Peyer's patch (tissue), 4 donors: ENCODE measurements around the gene GRIK4. TPM values are rescaled to one million over a fixed set of nuclear protein-coding genes. Genes with fewer than 3 reads are reported as not detected.

Experiments used
- DNase-seq, 3 donors: peaks; one replicate each; pipeline ENCODE4 v3.0.0-alpha.2; 2017 to 2019
- H3K27ac ChIP-seq, 4 donors: fragments of 200-600 bp; sonication (generic); one replicate each; pipeline ENCODE4 v1.5.1; 2016 to 2019
- H3K27me3 ChIP-seq, 2 donors: fragments of 200-600 bp; sonication (generic); one replicate each; pipeline ENCODE4 v1.5.1; 2019
- H3K36me3 ChIP-seq, 3 donors: fragments of 200-600 bp; sonication (generic); one replicate each; pipeline ENCODE4 v1.5.1; 2016 to 2019
- H3K4me1 ChIP-seq, 4 donors: fragments of 200-600 bp; sonication (generic); one replicate each; pipeline ENCODE4 v1.5.1; 2016 to 2019
- H3K4me3 ChIP-seq, 4 donors: fragments of 200-600 bp; sonication (generic); 1 replicate in 3 of 4; 2 replicates in 1 of 4; pipeline ENCODE4 v1.5.1; 2016 to 2019; ENCODE audit warnings: mild to moderate bottlenecking in 1 of 4
- H3K9me3 ChIP-seq, 4 donors: fragments of 200-600 bp; sonication (generic); one replicate each; pipeline ENCODE4 v1.5.1; 2016 to 2019; ENCODE audit warnings: mild to moderate bottlenecking in 1 of 4
- POLR2A ChIP-seq, 2 donors: fragments of 450-650 bp; IDR thresholded peaks; one replicate each; pipeline ENCODE4 v1.5.1; 2017; ENCODE audit warnings: antibody characterized with exemption in 2 of 2, mild to moderate bottlenecking in 2 of 2, moderate library complexity in 2 of 2
- total RNA-seq, 4 donors: library from RNA; depleted of rRNA; stranded (reverse); fragments of >200 nt; gene quantifications; one replicate each; pipeline ENCODE4 v1.1.0, GENCODE V29; 2016
- TF ChIP-seq, protein P1 (sequence below), 6 experiments: fragments of 450-650 bp in 4 of 6; fragments of 200-600 bp in 2 of 6; sonication (generic) in 1 of 6; IDR thresholded peaks; one replicate each; pipeline ENCODE4 v1.5.1; 2017 to 2019; ENCODE audit warnings: antibody characterized with exemption in 6 of 6, mild to moderate bottlenecking in 3 of 6, moderate library complexity in 1 of 6

GRIK4 gene
- total RNA-seq, 4 donors from 2014 or later, result 0.40 to 2.5 TPM; not detected in 2

- TF ChIP-seq, protein P1, sequence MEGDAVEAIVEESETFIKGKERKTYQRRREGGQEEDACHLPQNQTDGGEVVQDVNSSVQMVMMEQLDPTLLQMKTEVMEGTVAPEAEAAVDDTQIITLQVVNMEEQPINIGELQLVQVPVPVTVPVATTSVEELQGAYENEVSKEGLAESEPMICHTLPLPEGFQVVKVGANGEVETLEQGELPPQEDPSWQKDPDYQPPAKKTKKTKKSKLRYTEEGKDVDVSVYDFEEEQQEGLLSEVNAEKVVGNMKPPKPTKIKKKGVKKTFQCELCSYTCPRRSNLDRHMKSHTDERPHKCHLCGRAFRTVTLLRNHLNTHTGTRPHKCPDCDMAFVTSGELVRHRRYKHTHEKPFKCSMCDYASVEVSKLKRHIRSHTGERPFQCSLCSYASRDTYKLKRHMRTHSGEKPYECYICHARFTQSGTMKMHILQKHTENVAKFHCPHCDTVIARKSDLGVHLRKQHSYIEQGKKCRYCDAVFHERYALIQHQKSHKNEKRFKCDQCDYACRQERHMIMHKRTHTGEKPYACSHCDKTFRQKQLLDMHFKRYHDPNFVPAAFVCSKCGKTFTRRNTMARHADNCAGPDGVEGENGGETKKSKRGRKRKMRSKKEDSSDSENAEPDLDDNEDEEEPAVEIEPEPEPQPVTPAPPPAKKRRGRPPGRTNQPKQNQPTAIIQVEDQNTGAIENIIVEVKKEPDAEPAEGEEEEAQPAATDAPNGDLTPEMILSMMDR (IDR thresholded peaks at IDR 0.05), result no peak
- H3K9me3 ChIP-seq, result no peaks in the 10 kb centered on the region
- DNase-seq, result no peak
- H3K27me3 ChIP-seq, result no peaks in the 10 kb centered on the region
- H3K27ac ChIP-seq, result no peak overlapping the region
- H3K36me3 ChIP-seq, result no peaks in the 10 kb centered on the region
- no peaks in the 10 kb centered on the region for H3K4me1 ChIP-seq
- no peak overlapping the region for H3K4me3 ChIP-seq
Measured at GRCh38 chr11:120909676-120910416, 398.3 kb downstream of the GRIK4 start.

DNA sequence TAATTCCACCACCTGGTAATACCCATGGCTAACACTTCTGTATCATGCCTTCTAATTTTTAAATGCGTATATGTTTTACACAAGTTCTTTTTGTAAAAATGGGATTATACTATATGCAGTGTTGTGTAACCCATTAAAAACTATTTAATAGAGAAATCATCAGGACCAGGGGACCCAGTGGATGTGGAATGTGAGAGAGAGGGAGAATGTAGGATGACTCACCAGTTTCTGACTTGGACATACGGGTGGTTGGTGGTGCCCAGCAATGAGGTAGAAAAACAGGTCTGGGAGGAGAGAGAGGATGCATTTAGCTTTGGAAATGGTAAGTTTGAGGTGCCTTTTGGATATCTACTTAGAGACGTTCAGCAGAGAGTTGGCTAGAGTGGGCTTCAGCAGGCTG lies 400.4 kb downstream of the GRIK4 start:
- H3K9me3 ChIP-seq, result no peaks in the 10 kb centered on the region
- no peak for DNase-seq
- no peak for TF ChIP-seq POLR2A (IDR thresholded peaks at IDR 0.05)
- TF ChIP-seq, protein P1 (IDR thresholded peaks at IDR 0.05), result no peak
- H3K4me3 ChIP-seq, result no peak overlapping the region
- no peaks in the 10 kb centered on the region for H3K4me1 ChIP-seq
- no peak overlapping the region for H3K27ac ChIP-seq
- no peaks in the 10 kb centered on the region for H3K36me3 ChIP-seq
- H3K27me3 ChIP-seq, result no peaks in the 10 kb centered on the region

GRCh38 chr11:120912504-120912903 lies 401.0 kb downstream of the GRIK4 start:
- Histone ChIP-seq H3K27me3 (no peaks in the 10 kb centered on the region), H3K27ac (no peak overlapping the region), H3K9me3 (no peaks in the 10 kb centered on the region), H3K36me3 (no peaks in the 10 kb centered on the region), H3K4me3 (no peak overlapping the region), H3K4me1 (no peaks in the 10 kb centered on the region)
- DNase-seq, result no peak
- TF ChIP-seq, protein P1 (IDR thresholded peaks at IDR 0.05), result peak in 2 of 6 experiments; percentile 10 to 36
- TF ChIP-seq POLR2A (IDR thresholded peaks at IDR 0.05), result no peak

GRCh38 chr11:120912915-120913314 lies 401.4 kb downstream of the GRIK4 start:
- no peak for TF ChIP-seq POLR2A (IDR thresholded peaks at IDR 0.05)
- TF ChIP-seq, protein P1 (IDR thresholded peaks at IDR 0.05), result no peak
- no peaks in the 10 kb centered on the region for H3K36me3 ChIP-seq
- H3K4me1 ChIP-seq, result no peaks in the 10 kb centered on the region
- H3K4me3 ChIP-seq, result no peak overlapping the region
- H3K27me3 ChIP-seq, result no peaks in the 10 kb centered on the region
- DNase-seq, result no peak
- no peak overlapping the region for H3K27ac ChIP-seq
- H3K9me3 ChIP-seq, result no peaks in the 10 kb centered on the region

DNA sequence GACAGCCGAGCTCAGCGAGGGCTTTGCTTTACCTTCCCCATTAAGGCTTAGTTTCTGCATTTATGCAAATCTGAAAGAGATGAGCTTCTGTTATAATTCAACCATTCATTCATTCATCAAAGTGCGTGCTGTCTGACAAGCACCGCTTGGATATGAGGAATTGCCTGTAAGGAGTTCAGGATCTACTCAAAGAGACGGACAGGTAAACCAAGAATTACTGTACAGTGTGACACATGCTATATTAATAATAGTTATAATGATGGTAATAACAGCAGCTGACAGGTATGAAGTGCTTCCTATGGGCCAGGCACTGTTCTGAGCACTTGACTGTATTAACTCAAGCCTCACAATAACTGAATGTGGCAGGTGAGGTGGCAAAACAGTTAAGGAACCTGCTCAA lies 402.5 kb downstream of the GRIK4 start:
- Histone ChIP-seq H3K4me1 (no peaks in the 10 kb centered on the region), H3K9me3 (no peaks in the 10 kb centered on the region), H3K27me3 (no peaks in the 10 kb centered on the region), H3K36me3 (no peaks in the 10 kb centered on the region), H3K27ac (no peak overlapping the region), H3K4me3 (no peak overlapping the region)
- DNase-seq, result no peak
- TF ChIP-seq POLR2A (IDR thresholded peaks at IDR 0.05), result no peak
- TF ChIP-seq, protein P1 (IDR thresholded peaks at IDR 0.05), result no peak
